GM19238 (cell line): ENCODE data around the gene DGKB.

Experiments used
- DNase-seq: peaks from one replicate; pipeline ENCODE4 v3.0.0; 2011; ENCODE audit warnings: low spot score; ENCODE audit not compliant: insufficient read length

The DGKB gene

GRCh38 chr7:14861456-14861855, 41.1 kb downstream of the DGKB start:
- no peak for DNase-seq

- no peak for DNase-seq
Observed at GRCh38 chr7:14859267-14859666, 43.3 kb downstream of the DGKB start.

GRCh38 chr7:14858866-14859265, 43.7 kb downstream of the DGKB start:
- no peak for DNase-seq

GRCh38 chr7:14858410-14858809, 44.1 kb downstream of the DGKB start:
- no peak for DNase-seq

GRCh38 chr7:14855033-14855794, 47.3 kb downstream of the DGKB start:
- DNase-seq, result no peak

- DNase-seq, result no peak
Observed at GRCh38 chr7:14854471-14854870, 48.1 kb downstream of the DGKB start.

GRCh38 chr7:14851610-14852009, 50.9 kb downstream of the DGKB start:
- no peak for DNase-seq

GRCh38 chr7:14850039-14850438, 52.5 kb downstream of the DGKB start:
- DNase-seq, result no peak

- no peak for DNase-seq
Observed at GRCh38 chr7:14846405-14846804, 56.1 kb downstream of the DGKB start.

- no peak for DNase-seq
Observed at GRCh38 chr7:14843755-14844154, 58.8 kb downstream of the DGKB start.

- no peak for DNase-seq
Observed at GRCh38 chr7:14842523-14842922, 60.0 kb downstream of the DGKB start.

GRCh38 chr7:14841869-14842268, 60.7 kb downstream of the DGKB start:
- no peak for DNase-seq

- no peak for DNase-seq
Observed at GRCh38 chr7:14841086-14841485, 61.5 kb downstream of the DGKB start.

- no peak for DNase-seq
Observed at GRCh38 chr7:14839307-14839706, 63.2 kb downstream of the DGKB start.

GRCh38 chr7:14837216-14837615, 65.3 kb downstream of the DGKB start:
- DNase-seq, result no peak

GRCh38 chr7:14836571-14837189, 65.9 kb downstream of the DGKB start:
- no peak for DNase-seq

- no peak for DNase-seq
Observed at GRCh38 chr7:14836006-14836405, 66.5 kb downstream of the DGKB start.

GRCh38 chr7:14835384-14835783, 67.2 kb downstream of the DGKB start:
- DNase-seq, result no peak

GRCh38 chr7:14834883-14835282, 67.7 kb downstream of the DGKB start:
- no peak for DNase-seq

GRCh38 chr7:14834456-14834855, 68.1 kb downstream of the DGKB start:
- no peak for DNase-seq

GRCh38 chr7:14833707-14834106, 68.8 kb downstream of the DGKB start:
- DNase-seq, result no peak

- no peak for DNase-seq
Observed at GRCh38 chr7:14828053-14828452, 74.5 kb downstream of the DGKB start.

GRCh38 chr7:14826426-14826825, 76.1 kb downstream of the DGKB start:
- DNase-seq, result no peak
